HCT116 (cell line): ENCODE measurements around the gene INO80. TPM values are rescaled to one million over a fixed set of nuclear protein-coding genes. Genes with fewer than 3 reads are reported as not detected.

Experiments used
- ATAC-seq: fragments of 200-7000 bp; cut with Tn5 transposase; 2 replicates; pipeline ENCODE4 v1.9.1; 2020; ENCODE audit warnings: mild to moderate bottlenecking, moderate library complexity
- BruUV-seq: library from RNA; stranded (reverse); fragments of 400-500 nt; replicated peaks from 2 replicates; lab custom pipeline; 2021; lab: Mats Ljungman, UMichigan
- CTCF ChIA-PET: fragments of 300-600 bp; sonication (Branson Sonifier 250); formaldehyde crosslinking; loops from one replicate; lab custom pipeline; 2021; ENCODE audit warnings: antibody characterized with exemption; lab: Charles Lee
- POLR2A ChIA-PET: fragments of 300-600, 350-600 bp; sonication (Branson Sonifier 250); formaldehyde crosslinking; loops from one replicate; lab custom pipeline; 2021; ENCODE audit warnings: antibody characterized with exemption; lab: Charles Lee
- RAD21 ChIA-PET, 2 experiments: fragments of 300-600 bp; sonication (Branson Sonifier 250); formaldehyde crosslinking; loops; one replicate each; lab custom pipeline; 2023; ENCODE audit warnings: low total read pairs in 2 of 2; ENCODE audit not compliant: uncharacterized antibody in 2 of 2, unreplicated experiment in 2 of 2, low non-redundant PET in 1 of 2; lab: Charles Lee
- DNase-seq: peaks from one replicate; pipeline ENCODE4 v3.0.0-alpha.2; 2010; ENCODE audit warnings: low read depth, low spot score
- H2AFZ ChIP-seq: fragments of 200-600 bp; shearing (Covaris generic), sonication (generic); 2 replicates; pipeline ENCODE4 v1.6.1; 2017; ENCODE audit warnings: low read depth, mixed run types, mixed read lengths, antibody characterized with exemption, low read length; ENCODE audit not compliant: poor library complexity, severe bottlenecking
- H3K27ac ChIP-seq: 2 replicates; pipeline ENCODE4 v1.5.1; 2012; ENCODE audit warnings: low read depth, low read length
- H3K27me3 ChIP-seq: fragments of 200-600 bp; sonication (generic); 2 replicates; pipeline ENCODE4 v1.6.1; 2016; ENCODE audit warnings: mixed run types, low read length, mixed read lengths; ENCODE audit not compliant: insufficient read depth
- H3K36me3 ChIP-seq, 2 experiments: fragments of 200-500 bp in 1 of 2; fragments of 200-600 bp in 1 of 2; sonication (Bioruptor generic) in 1 of 2; sonication (generic) in 1 of 2; 2 replicates each; pipeline versions ENCODE4 v1.5.1 to v1.6.1; 2014 to 2016; ENCODE audit warnings: low read length in 2 of 2, inconsistent platforms in 1 of 2, mixed read lengths in 1 of 2, mixed run types in 1 of 2; ENCODE audit not compliant: insufficient read depth in 2 of 2, control insufficient read depth in 1 of 2
- H3K4me1 ChIP-seq, 2 experiments: fragments of 200-600 bp in 1 of 2; sonication (generic) in 1 of 2; 2 replicates each; pipeline versions ENCODE4 v1.5.1 to v1.6.1; 2012 to 2017; ENCODE audit warnings: low read length in 2 of 2, inconsistent platforms in 1 of 2, mild to moderate bottlenecking in 1 of 2, mixed read lengths in 1 of 2, mixed run types in 1 of 2, moderate library complexity in 1 of 2; ENCODE audit not compliant: insufficient read depth in 2 of 2, control insufficient read depth in 1 of 2
- H3K4me2 ChIP-seq: fragments of 200-600 bp; sonication (generic); 2 replicates; pipeline ENCODE4 v1.6.1; 2017; ENCODE audit warnings: mixed run types, low read length, mixed read lengths
- H3K4me3 ChIP-seq, 2 experiments: fragments of 200-600 bp in 1 of 2; sonication (generic) in 1 of 2; replicated peaks in 1 of 2; 2 replicates each; pipeline ENCODE4 v1.5.1; 2011 to 2016; ENCODE audit warnings: low read length in 2 of 2, control low read depth in 1 of 2, low read depth in 1 of 2, mild to moderate bottlenecking in 1 of 2, mixed read lengths in 1 of 2, mixed run types in 1 of 2
- H3K79me2 ChIP-seq: fragments of 200-600 bp; sonication (generic); 2 replicates; pipeline ENCODE4 v1.6.1; 2017; ENCODE audit warnings: mild to moderate bottlenecking, mixed run types, low read length, moderate library complexity, mixed read lengths; ENCODE audit not compliant: insufficient read depth
- H3K9ac ChIP-seq: fragments of 200-600 bp; sonication (generic); 2 replicates; pipeline ENCODE4 v1.6.1; 2016; ENCODE audit warnings: low read length, mixed read lengths
- H3K9me2 ChIP-seq: fragments of 200-600 bp; sonication (generic), shearing (Covaris generic); 2 replicates; pipeline ENCODE4 v1.6.1; 2017; ENCODE audit warnings: mixed run types, mild to moderate bottlenecking, moderate library complexity; ENCODE audit not compliant: insufficient read depth
- H3K9me3 ChIP-seq, 2 experiments: fragments of 200-500 bp in 1 of 2; fragments of 200-600 bp in 1 of 2; sonication (Bioruptor generic) in 1 of 2; sonication (generic) in 1 of 2; 2 replicates each; pipeline ENCODE4 v1.6.1; 2014 to 2017; ENCODE audit warnings: low read length in 2 of 2, mixed read lengths in 2 of 2, inconsistent platforms in 1 of 2, low read depth in 1 of 2, mild to moderate bottlenecking in 1 of 2, mixed run types in 1 of 2, moderate library complexity in 1 of 2; ENCODE audit not compliant: control insufficient read depth in 1 of 2, insufficient read depth in 1 of 2
- H4K20me1 ChIP-seq: fragments of 200-600 bp; sonication (generic), shearing (Covaris generic); 2 replicates; pipeline ENCODE4 v1.6.1; 2017; ENCODE audit warnings: mixed run types, mild to moderate bottlenecking, moderate library complexity; ENCODE audit not compliant: insufficient read depth
- ATF3 ChIP-seq: IDR thresholded peaks from 2 replicates; pipeline ENCODE4 v1.6.1; 2012
- CBX3 ChIP-seq: IDR thresholded peaks from 2 replicates; pipeline ENCODE4 v1.6.1; 2012; ENCODE audit warnings: low read depth
- EGR1 ChIP-seq: IDR thresholded peaks from 2 replicates; pipeline ENCODE4 v1.6.1; 2012; ENCODE audit warnings: low read depth
- EZH2 ChIP-seq: fragments of 200-600 bp; sonication (generic); IDR thresholded peaks from 2 replicates; pipeline ENCODE4 v1.6.1; 2017; ENCODE audit warnings: antibody characterized with exemption, mixed run types
- EZH2phosphoT487 ChIP-seq: fragments of 200-600 bp; IDR thresholded peaks from 2 replicates; pipeline ENCODE4 v1.6.1; 2018; ENCODE audit warnings: antibody characterized with exemption, borderline replicate concordance
- POLR2A ChIP-seq: IDR thresholded peaks from 2 replicates; pipeline ENCODE4 v1.7.0; 2011; ENCODE audit warnings: borderline replicate concordance; ENCODE audit not compliant: insufficient read depth, insufficient read length; ENCODE audit errors: extremely low read depth
- RAD21 ChIP-seq: IDR thresholded peaks from 2 replicates; pipeline ENCODE4 v1.6.1; 2012; ENCODE audit warnings: low read depth, mild to moderate bottlenecking
- SIN3A ChIP-seq: IDR thresholded peaks from 2 replicates; pipeline ENCODE4 v1.6.1; 2012; ENCODE audit warnings: low read depth
- SP1 ChIP-seq: IDR thresholded peaks from 2 replicates; pipeline ENCODE4 v1.6.1; 2012; ENCODE audit warnings: low read depth
- TCF7L2 ChIP-seq: IDR thresholded peaks from 2 replicates; pipeline ENCODE4 v1.7.0; 2011; ENCODE audit warnings: borderline replicate concordance, inconsistent platforms; ENCODE audit not compliant: insufficient read depth, insufficient read length; ENCODE audit errors: extremely low read depth
- YY1 ChIP-seq: IDR thresholded peaks from 2 replicates; pipeline ENCODE4 v1.6.1; 2011; ENCODE audit warnings: low read length, low read depth, moderate library complexity, mild to moderate bottlenecking; ENCODE audit not compliant: insufficient replicate concordance; ENCODE audit errors: extremely low read depth
- ZBTB33 ChIP-seq: IDR thresholded peaks from 2 replicates; pipeline ENCODE4 v1.6.1; 2011; ENCODE audit warnings: mild to moderate bottlenecking, low read length, moderate library complexity; ENCODE audit not compliant: insufficient replicate concordance; ENCODE audit errors: extremely low read depth
- ZFX ChIP-seq: fragments of 450-650 bp; IDR thresholded peaks from 2 replicates; pipeline ENCODE4 v1.6.1; 2017
- ZNF274 ChIP-seq: fragments of 200-500 bp; sonication (Bioruptor generic); IDR thresholded peaks from 2 replicates; pipeline ENCODE4 v1.6.1; 2014; ENCODE audit warnings: mild to moderate bottlenecking, low read depth, low read length, inconsistent platforms
- intact Hi-C: fragments of 100-400 bp; cut with micrococcal nuclease; formaldehyde crosslinking; loops from 2 replicates; pipeline ENCODE4 v1.10.0; 2022
- total RNA-seq: library from RNA; stranded (reverse); gene quantifications from one replicate; pipeline ENCODE4 v1.2.1, GENCODE V29; 2021; ENCODE audit not compliant: unreplicated experiment
- TF ChIP-seq, protein P1 (sequence below): IDR thresholded peaks from 2 replicates; pipeline ENCODE4 v1.6.1; 2012

The INO80 gene
- total RNA-seq, 1 experiment from 2014 or later: 28.2 TPM

- H3K4me2 ChIP-seq: no peak overlapping the region
- H3K36me3 ChIP-seq: no peaks in the 10 kb centered on the region
- H3K27ac ChIP-seq: no peak overlapping the region
- ChIA-PET POLR2A (interaction anchor here (5.5 kb wide), 1 partner anchor 12 kb away, joined by 44 read pairs; the partner anchor contains the start of gene CHAC1), RAD21 (no interaction called here), CTCF (no interaction called here)
- ATAC-seq (no peak), DNase-seq (no peak)
- H3K27me3 ChIP-seq: no peaks in the 10 kb centered on the region
- no peaks in the 10 kb centered on the region for H3K79me2 ChIP-seq
- no peak overlapping the region for H3K4me3 ChIP-seq
- no peaks in the 10 kb centered on the region for H3K9me3 ChIP-seq
- no peak overlapping the region for H2AFZ ChIP-seq
- H3K4me1 ChIP-seq: peaks cover 18 to 22% of the 10 kb centered on the region in 2 experiments
- H3K9me2 ChIP-seq: no peaks in the 10 kb centered on the region
- H4K20me1 ChIP-seq: no peaks in the 10 kb centered on the region
- TF ChIP-seq EGR1 (no peak), ATF3 (no peak), SIN3A (no peak), RAD21 (no peak), ZFX (no peak), CBX3 (no peak), YY1 (no peak), SP1 (no peak), TCF7L2 (no peak), EZH2 (no peak), EZH2phosphoT487 (no peak), ZBTB33 (no peak), POLR2A (no peak), ZNF274 (no peak)
- TF ChIP-seq, protein P1, sequence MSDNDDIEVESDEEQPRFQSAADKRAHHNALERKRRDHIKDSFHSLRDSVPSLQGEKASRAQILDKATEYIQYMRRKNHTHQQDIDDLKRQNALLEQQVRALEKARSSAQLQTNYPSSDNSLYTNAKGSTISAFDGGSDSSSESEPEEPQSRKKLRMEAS: no peak
- intact Hi-C loops: no loop called here
- BruUV-seq: no TSS peak
- H3K9ac ChIP-seq: no peak overlapping the region
These were observed 152.1 kb downstream of the INO80 start for GRCh38 chr15:40964006-40964405.
